Measurements from ENCODE around the gene PRKG2.

GRCh38 chr4:81060587-81061343 is 154.3 kb downstream of the PRKG2 start:
- no peak for TF ChIP-seq TAF1 (IDR thresholded peaks at IDR 0.05; ENCODE audit: borderline replicate concordance, insufficient read depth, low read length)
- no peak for TF ChIP-seq POLR2AphosphoS5 (IDR thresholded peaks at IDR 0.05; ENCODE audit: low read depth, low read length)
- no peak for TF ChIP-seq REST (IDR thresholded peaks at IDR 0.05; ENCODE audit: insufficient read depth in 1 of 2, low read depth in 2 of 2, low read length in 2 of 2)
- TF ChIP-seq SIN3A (IDR thresholded peaks at IDR 0.05; ENCODE audit: borderline replicate concordance, insufficient read depth, low read length): no peak
- TF ChIP-seq FOXP2 (optimal IDR thresholded peaks at IDR 0.05; ENCODE audit: borderline replicate concordance, extremely low read depth, extremely low read length, insufficient read depth): no peak
